Neural crest cell (in vitro differentiated cells): ENCODE measurements around the gene CTNNA3. TPM values are rescaled to one million over a fixed set of nuclear protein-coding genes. Genes with fewer than 3 reads are reported as not detected.

Experiments used
- DNase-seq: peaks from one replicate; pipeline ENCODE4 v3.0.0; 2021; ENCODE audit warnings: low read depth, mixed read lengths, low spot score
- H3K27ac Mint-ChIP-seq: one replicate; pipeline ENCODE4 v1.8.0; 2021; ENCODE audit warnings: mild to moderate bottlenecking, mixed read lengths; ENCODE audit not compliant: unreplicated experiment
- H3K27me3 Mint-ChIP-seq: 2 replicates; pipeline ENCODE4 v1.8.0; 2021; ENCODE audit warnings: low read depth, mild to moderate bottlenecking, mixed read lengths
- H3K36me3 Mint-ChIP-seq: 2 replicates; pipeline ENCODE4 v1.8.0; 2021; ENCODE audit warnings: low read depth, mild to moderate bottlenecking, mixed read lengths
- H3K4me1 Mint-ChIP-seq: 2 replicates; pipeline ENCODE4 v1.8.0; 2021; ENCODE audit warnings: mixed read lengths
- H3K4me3 Mint-ChIP-seq: one replicate; pipeline ENCODE4 v1.8.0; 2021; ENCODE audit warnings: mild to moderate bottlenecking, mixed read lengths
- H3K9me3 Mint-ChIP-seq: 2 replicates; pipeline ENCODE4 v1.8.0; 2021; ENCODE audit warnings: mixed read lengths
- total RNA-seq: library from RNA; stranded (reverse); gene quantifications from 2 replicates; pipeline ENCODE4 v1.2.1, GENCODE V29; 2021
- TF ChIP-seq, protein P1 (sequence below): fragments of 200-600 bp; sonication (generic); conservative IDR thresholded peaks from 2 replicates; pipeline ENCODE4 v1.5.0; 2021; ENCODE audit warnings: antibody characterized with exemption, mild to moderate bottlenecking

Gene CTNNA3
- total RNA-seq, 1 donor from 2014 or later = 4.7 TPM

- H3K9me3 Mint-ChIP-seq = no peaks in the 10 kb centered on the region
- H3K4me3 Mint-ChIP-seq = no peak overlapping the region
- H3K4me1 Mint-ChIP-seq = no peaks in the 10 kb centered on the region
- TF ChIP-seq, protein P1, sequence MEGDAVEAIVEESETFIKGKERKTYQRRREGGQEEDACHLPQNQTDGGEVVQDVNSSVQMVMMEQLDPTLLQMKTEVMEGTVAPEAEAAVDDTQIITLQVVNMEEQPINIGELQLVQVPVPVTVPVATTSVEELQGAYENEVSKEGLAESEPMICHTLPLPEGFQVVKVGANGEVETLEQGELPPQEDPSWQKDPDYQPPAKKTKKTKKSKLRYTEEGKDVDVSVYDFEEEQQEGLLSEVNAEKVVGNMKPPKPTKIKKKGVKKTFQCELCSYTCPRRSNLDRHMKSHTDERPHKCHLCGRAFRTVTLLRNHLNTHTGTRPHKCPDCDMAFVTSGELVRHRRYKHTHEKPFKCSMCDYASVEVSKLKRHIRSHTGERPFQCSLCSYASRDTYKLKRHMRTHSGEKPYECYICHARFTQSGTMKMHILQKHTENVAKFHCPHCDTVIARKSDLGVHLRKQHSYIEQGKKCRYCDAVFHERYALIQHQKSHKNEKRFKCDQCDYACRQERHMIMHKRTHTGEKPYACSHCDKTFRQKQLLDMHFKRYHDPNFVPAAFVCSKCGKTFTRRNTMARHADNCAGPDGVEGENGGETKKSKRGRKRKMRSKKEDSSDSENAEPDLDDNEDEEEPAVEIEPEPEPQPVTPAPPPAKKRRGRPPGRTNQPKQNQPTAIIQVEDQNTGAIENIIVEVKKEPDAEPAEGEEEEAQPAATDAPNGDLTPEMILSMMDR = no peak
- DNase-seq = no peak
- H3K27me3 Mint-ChIP-seq = no peaks in the 10 kb centered on the region
- H3K36me3 Mint-ChIP-seq = no peaks in the 10 kb centered on the region
- H3K27ac Mint-ChIP-seq = no peak overlapping the region
Measured at GRCh38 chr10:65900271-65900670, 1795.7 kb downstream of the CTNNA3 start.

GRCh38 chr10:65898055-65898454, 1797.9 kb downstream of the CTNNA3 start:
- TF ChIP-seq, protein P1 = no peak
- Mint-ChIP-seq H3K27me3 (no peaks in the 10 kb centered on the region), H3K27ac (no peak overlapping the region), H3K36me3 (no peaks in the 10 kb centered on the region), H3K9me3 (no peaks in the 10 kb centered on the region), H3K4me3 (no peak overlapping the region), H3K4me1 (no peaks in the 10 kb centered on the region)
- DNase-seq = no peak

DNA sequence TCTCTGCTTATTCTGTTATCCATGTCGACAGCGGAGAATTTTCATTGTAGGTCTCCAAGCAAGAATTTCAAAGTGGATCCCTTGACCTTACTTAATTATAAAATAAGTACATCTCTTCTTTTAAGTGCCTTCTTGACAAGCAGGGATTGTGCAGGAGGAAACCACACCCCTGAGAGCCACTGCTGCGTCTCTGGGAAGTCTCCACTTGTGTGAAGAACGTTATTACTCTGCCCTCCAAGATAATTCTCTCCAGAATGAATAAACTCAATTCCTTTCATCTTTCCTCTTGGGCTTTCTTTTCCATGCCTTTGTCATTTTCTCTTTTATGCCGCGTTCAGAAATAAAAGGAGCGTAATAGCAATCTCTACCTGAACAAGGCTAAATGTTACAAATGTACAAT, 1801.0 kb downstream of the CTNNA3 start:
- TF ChIP-seq, protein P1 = no peak
- Mint-ChIP-seq H3K27ac (no peak overlapping the region), H3K4me1 (no peaks in the 10 kb centered on the region), H3K27me3 (no peaks in the 10 kb centered on the region), H3K9me3 (no peaks in the 10 kb centered on the region), H3K36me3 (no peaks in the 10 kb centered on the region), H3K4me3 (no peak overlapping the region)
- no peak for DNase-seq

GRCh38 chr10:65894379-65894778, 1801.6 kb downstream of the CTNNA3 start:
- Mint-ChIP-seq H3K27ac (no peak overlapping the region), H3K36me3 (no peaks in the 10 kb centered on the region), H3K4me1 (no peaks in the 10 kb centered on the region), H3K27me3 (no peaks in the 10 kb centered on the region), H3K9me3 (no peaks in the 10 kb centered on the region), H3K4me3 (no peak overlapping the region)
- TF ChIP-seq, protein P1 = no peak
- no peak for DNase-seq

DNA sequence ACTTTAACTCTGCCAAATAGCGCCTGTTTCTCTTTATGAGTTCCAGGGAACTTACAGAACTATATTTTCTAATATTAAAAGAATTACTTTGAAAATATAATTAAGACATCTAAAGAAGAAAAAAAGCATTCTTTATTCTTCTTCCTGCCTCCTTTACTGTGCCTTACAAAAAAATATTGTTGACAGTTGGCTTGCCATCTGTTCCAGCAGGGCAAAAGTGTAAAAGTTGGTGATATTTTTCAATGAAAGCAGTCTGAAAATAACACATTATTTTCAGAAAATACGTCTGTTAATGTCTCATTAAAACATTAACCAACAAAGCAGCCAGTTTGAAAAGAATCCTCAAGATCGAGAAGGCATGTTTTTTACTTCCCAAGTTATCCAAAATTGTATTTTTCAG, 1802.3 kb downstream of the CTNNA3 start:
- TF ChIP-seq, protein P1 = no peak
- no peak for DNase-seq
- no peaks in the 10 kb centered on the region for H3K27me3 Mint-ChIP-seq
- no peaks in the 10 kb centered on the region for H3K9me3 Mint-ChIP-seq
- H3K36me3 Mint-ChIP-seq = no peaks in the 10 kb centered on the region
- H3K4me1 Mint-ChIP-seq = no peaks in the 10 kb centered on the region
- H3K4me3 Mint-ChIP-seq = no peak overlapping the region
- H3K27ac Mint-ChIP-seq = no peak overlapping the region

- H3K27ac Mint-ChIP-seq = no peak overlapping the region
- no peak overlapping the region for H3K4me3 Mint-ChIP-seq
- TF ChIP-seq, protein P1 = no peak
- H3K27me3 Mint-ChIP-seq = no peaks in the 10 kb centered on the region
- no peak for DNase-seq
- no peaks in the 10 kb centered on the region for H3K9me3 Mint-ChIP-seq
- H3K36me3 Mint-ChIP-seq = no peaks in the 10 kb centered on the region
- no peaks in the 10 kb centered on the region for H3K4me1 Mint-ChIP-seq
Measured at GRCh38 chr10:65892284-65892683, 1803.7 kb downstream of the CTNNA3 start.
